AG04450 (cell line): Measurements from ENCODE around the gene EXOSC9. TPM values are rescaled to one million over a fixed set of nuclear protein-coding genes. Genes with fewer than 3 reads are reported as not detected.

Experiments used
- CTCF ChIA-PET: fragments of 300-600, 350-600 bp; formaldehyde crosslinking; extraction: SDS; loops from one replicate; lab custom pipeline; 2022; ENCODE audit warnings: antibody characterized with exemption, inconsistent platforms; lab: Charles Lee
- POLR2A ChIA-PET: fragments of 350-600 bp; formaldehyde crosslinking; extraction: SDS; loops from one replicate; lab custom pipeline; 2021; ENCODE audit warnings: antibody characterized with exemption, inconsistent platforms; lab: Yijun Ruan, JAX
- DNase-seq: peaks from one replicate; pipeline ENCODE4 v3.0.0-alpha.2; 2011; ENCODE audit warnings: low read depth, low spot score
- H3K27ac ChIP-seq: one replicate; pipeline ENCODE4 v1.5.1; 2012; ENCODE audit warnings: low read depth, low read length, control low read depth
- H3K27me3 ChIP-seq: one replicate; pipeline ENCODE4 v1.6.0; 2012; ENCODE audit warnings: low read length; ENCODE audit not compliant: control insufficient read depth, insufficient read depth
- H3K4me3 ChIP-seq: 2 replicates; pipeline ENCODE4 v1.5.1; 2011; ENCODE audit warnings: mild to moderate bottlenecking, low read depth, low read length, control low read depth
- H3K9me3 ChIP-seq: 2 replicates; pipeline ENCODE4 v1.5.1; 2012; ENCODE audit warnings: low read length; ENCODE audit not compliant: control insufficient read depth, insufficient read depth
- polyA plus RNA-seq: library from polyadenylated mRNA; depleted of rRNA; stranded (reverse); fragments of >200 nt; gene quantifications from 2 replicates; pipeline ENCODE4 v1.2.3, GENCODE V29; 2011
- TF ChIP-seq, protein P1 (sequence below): IDR thresholded peaks from 2 replicates; pipeline ENCODE4 v1.5.1; 2011; ENCODE audit warnings: low read depth, low read length, control low read depth, inconsistent platforms

The EXOSC9 gene
- polyA plus RNA-seq, 1 experiment: 34.7 TPM

- TF ChIP-seq, protein P1, sequence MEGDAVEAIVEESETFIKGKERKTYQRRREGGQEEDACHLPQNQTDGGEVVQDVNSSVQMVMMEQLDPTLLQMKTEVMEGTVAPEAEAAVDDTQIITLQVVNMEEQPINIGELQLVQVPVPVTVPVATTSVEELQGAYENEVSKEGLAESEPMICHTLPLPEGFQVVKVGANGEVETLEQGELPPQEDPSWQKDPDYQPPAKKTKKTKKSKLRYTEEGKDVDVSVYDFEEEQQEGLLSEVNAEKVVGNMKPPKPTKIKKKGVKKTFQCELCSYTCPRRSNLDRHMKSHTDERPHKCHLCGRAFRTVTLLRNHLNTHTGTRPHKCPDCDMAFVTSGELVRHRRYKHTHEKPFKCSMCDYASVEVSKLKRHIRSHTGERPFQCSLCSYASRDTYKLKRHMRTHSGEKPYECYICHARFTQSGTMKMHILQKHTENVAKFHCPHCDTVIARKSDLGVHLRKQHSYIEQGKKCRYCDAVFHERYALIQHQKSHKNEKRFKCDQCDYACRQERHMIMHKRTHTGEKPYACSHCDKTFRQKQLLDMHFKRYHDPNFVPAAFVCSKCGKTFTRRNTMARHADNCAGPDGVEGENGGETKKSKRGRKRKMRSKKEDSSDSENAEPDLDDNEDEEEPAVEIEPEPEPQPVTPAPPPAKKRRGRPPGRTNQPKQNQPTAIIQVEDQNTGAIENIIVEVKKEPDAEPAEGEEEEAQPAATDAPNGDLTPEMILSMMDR: no peak
- ChIA-PET POLR2A (interaction anchor here (1.6 to 3.0 kb wide), 2 partner anchors 12 to 52 kb away, joined by 4 to 18 read pairs; no protein-coding TSS in a partner anchor), CTCF (interaction anchor here (0.8 to 2.1 kb wide), 2 partner anchors 55 to 59 kb away, joined by 3 to 6 read pairs; no protein-coding TSS in a partner anchor)
- H3K9me3 ChIP-seq: no peaks in the 10 kb centered on the region
- DNase-seq: no peak
- H3K4me3 ChIP-seq: no peak overlapping the region
- no peak overlapping the region for H3K27ac ChIP-seq
- H3K27me3 ChIP-seq: no peaks in the 10 kb centered on the region
Measured at GRCh38 chr4:121790976-121791375, 10.1 kb upstream of the EXOSC9 start.

DNA sequence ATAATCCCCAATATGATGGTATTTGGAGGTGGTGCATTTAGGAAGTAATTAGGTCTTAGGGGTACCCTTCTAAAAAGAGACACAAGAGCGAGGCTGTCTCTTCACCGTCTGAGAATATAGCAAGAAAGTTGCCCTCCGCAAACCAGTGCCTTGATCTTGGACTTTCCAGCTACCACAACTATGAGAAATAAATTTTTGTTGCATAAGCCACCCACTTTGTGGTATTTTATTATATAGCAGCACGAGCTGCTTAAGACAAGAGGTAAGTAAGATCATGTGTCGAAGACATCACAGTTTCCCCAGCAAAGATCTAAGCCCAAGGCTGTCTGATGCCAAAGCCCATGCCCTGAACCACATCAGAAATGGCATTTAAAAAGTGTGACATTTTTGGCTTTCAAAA, 9.6 kb upstream of the EXOSC9 start:
- H3K9me3 ChIP-seq: no peaks in the 10 kb centered on the region
- no peak overlapping the region for H3K4me3 ChIP-seq
- TF ChIP-seq, protein P1: no peak
- CTCF ChIA-PET: no interaction called here
- no peaks in the 10 kb centered on the region for H3K27me3 ChIP-seq
- POLR2A ChIA-PET: interaction anchor here (0.7 to 3.0 kb wide), 2 partner anchors 10 to 13 kb away, joined by 3 to 18 read pairs; partner anchors contain the start of gene EXOSC9
- DNase-seq: peak; percentile 53
- no peak overlapping the region for H3K27ac ChIP-seq

DNA sequence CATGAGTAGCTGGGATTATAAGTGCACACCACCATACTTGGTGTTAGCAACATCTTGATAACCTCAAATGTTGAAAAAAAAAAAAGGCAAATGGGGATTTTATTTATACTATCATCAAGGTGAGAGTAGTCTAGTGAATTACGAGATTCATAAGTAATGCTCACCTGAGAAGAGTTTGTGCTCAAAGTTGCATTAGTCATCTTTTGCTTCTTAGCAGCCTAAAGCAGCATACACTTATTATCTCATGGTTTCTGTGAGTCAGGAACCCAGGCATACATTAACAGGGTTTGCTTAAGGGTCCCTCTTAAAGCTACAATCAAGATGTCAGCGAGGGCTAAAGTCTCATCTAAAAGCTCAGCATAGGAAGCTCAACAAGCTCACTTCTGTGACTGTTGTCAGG, 8.2 kb upstream of the EXOSC9 start:
- no peak overlapping the region for H3K27ac ChIP-seq
- CTCF ChIA-PET: interaction anchor here (0.7 kb wide), 1 partner anchor 133 kb away, joined by 6 read pairs; no protein-coding TSS in a partner anchor

GRCh38 chr4:121794505-121795188, 6.5 kb upstream of the EXOSC9 start:
- DNase-seq: no peak
- no peak overlapping the region for H3K27ac ChIP-seq
- CTCF ChIA-PET: no interaction called here
- H3K9me3 ChIP-seq: no peaks in the 10 kb centered on the region
- no peaks in the 10 kb centered on the region for H3K27me3 ChIP-seq
- POLR2A ChIA-PET: no interaction called here
- TF ChIP-seq, protein P1: no peak
- no peak overlapping the region for H3K4me3 ChIP-seq

More for the DNA sequence above, 8.2 kb upstream of the EXOSC9 start:
- no peaks in the 10 kb centered on the region for H3K9me3 ChIP-seq
- no peak for DNase-seq
- TF ChIP-seq, protein P1: no peak
- H3K27me3 ChIP-seq: no peaks in the 10 kb centered on the region
- H3K4me3 ChIP-seq: no peak overlapping the region
- POLR2A ChIA-PET: interaction anchor here (0.6 kb wide), 1 partner anchor 30 kb away, joined by 3 read pairs; no protein-coding TSS in a partner anchor

GRCh38 chr4:121796283-121796682, 4.8 kb upstream of the EXOSC9 start:
- no peak for DNase-seq
- TF ChIP-seq, protein P1: no peak
- H3K27me3 ChIP-seq: no peaks in the 10 kb centered on the region
- peak overlapping the region; percentile 12 for H3K27ac ChIP-seq
- CTCF ChIA-PET: no interaction called here
- POLR2A ChIA-PET: no interaction called here
- no peak overlapping the region for H3K4me3 ChIP-seq
- no peaks in the 10 kb centered on the region for H3K9me3 ChIP-seq
